Right forelimb (tissue), 1 donor: ENCODE data around the gene LIN28B.

Experiments used
- DNase-seq: peaks from one replicate; pipeline ENCODE4 v3.0.0-alpha.2; 2018

Gene LIN28B

GRCh38 chr6:105015482-105015881 is 58.6 kb downstream of the LIN28B start:
- DNase-seq, result no peak

GRCh38 chr6:105019285-105019684 is 62.4 kb downstream of the LIN28B start:
- DNase-seq, result no peak

- no peak for DNase-seq
These were observed 64.5 kb downstream of the LIN28B start for GRCh38 chr6:105021399-105021798.

GRCh38 chr6:105022416-105022815 is 65.5 kb downstream of the LIN28B start:
- no peak for DNase-seq

- no peak for DNase-seq
These were observed 67.9 kb downstream of the LIN28B start for GRCh38 chr6:105024803-105025202.

- no peak for DNase-seq
These were observed 72.0 kb downstream of the LIN28B start for GRCh38 chr6:105028898-105029297.

- no peak for DNase-seq
These were observed 72.7 kb downstream of the LIN28B start for GRCh38 chr6:105029581-105029980.

- no peak for DNase-seq
These were observed 77.6 kb downstream of the LIN28B start for GRCh38 chr6:105034470-105034869.

GRCh38 chr6:105035299-105035698 is 78.4 kb downstream of the LIN28B start:
- no peak for DNase-seq

- no peak for DNase-seq
These were observed 79.4 kb downstream of the LIN28B start for GRCh38 chr6:105036351-105036750.

- no peak for DNase-seq
These were observed 81.4 kb downstream of the LIN28B start for GRCh38 chr6:105038259-105038658.

GRCh38 chr6:105041880-105042279 is 85.0 kb downstream of the LIN28B start:
- no peak for DNase-seq

- DNase-seq, result no peak
These were observed 85.7 kb downstream of the LIN28B start for GRCh38 chr6:105042648-105043047.

GRCh38 chr6:105043979-105044378 is 87.1 kb downstream of the LIN28B start:
- DNase-seq, result no peak

GRCh38 chr6:105045526-105045925 is 88.6 kb downstream of the LIN28B start:
- DNase-seq, result no peak

- DNase-seq, result no peak
These were observed 95.1 kb downstream of the LIN28B start for GRCh38 chr6:105051941-105052471.

- DNase-seq, result no peak
These were observed 99.7 kb downstream of the LIN28B start for GRCh38 chr6:105056646-105057045.

- no peak for DNase-seq
These were observed 100.3 kb downstream of the LIN28B start for GRCh38 chr6:105057160-105057559.

- no peak for DNase-seq
These were observed 101.4 kb downstream of the LIN28B start for GRCh38 chr6:105058316-105058715.

- DNase-seq, result no peak
These were observed 101.9 kb downstream of the LIN28B start for GRCh38 chr6:105058846-105059245.

- no peak for DNase-seq
These were observed 109.3 kb downstream of the LIN28B start for GRCh38 chr6:105066233-105066632.

- DNase-seq, result no peak
These were observed 109.9 kb downstream of the LIN28B start for GRCh38 chr6:105066836-105067235.

- DNase-seq, result no peak
These were observed 110.4 kb downstream of the LIN28B start for GRCh38 chr6:105067329-105067728.

GRCh38 chr6:105068407-105068806 is 111.5 kb downstream of the LIN28B start:
- no peak for DNase-seq

- DNase-seq, result no peak
These were observed 113.0 kb downstream of the LIN28B start for GRCh38 chr6:105069821-105070445.
